IMR-90 (cell line): ENCODE measurements around the gene TIGIT. TPM values are rescaled to one million over a fixed set of nuclear protein-coding genes. Genes with fewer than 3 reads are reported as not detected.

ENCODE experiments used
- ATAC-seq: fragments of 200-7000 bp; cut with Tn5 transposase; 2 replicates; pipeline ENCODE4 v1.9.1; 2020; ENCODE audit warnings: low read depth, mild to moderate bottlenecking, moderate library complexity
- BruUV-seq: library from RNA; stranded (reverse); fragments of 400-500 nt; replicated peaks from 2 replicates; lab custom pipeline; 2021; lab: Mats Ljungman, UMichigan
- CTCF ChIA-PET: fragments of 300-600 bp; formaldehyde crosslinking; extraction: SDS; loops from one replicate; lab custom pipeline; 2021; ENCODE audit warnings: antibody characterized with exemption; lab: Yijun Ruan, JAX
- POLR2A ChIA-PET: fragments of 300-600 bp; sonication (Branson Sonifier 250); formaldehyde crosslinking; loops from one replicate; lab custom pipeline; 2022; ENCODE audit warnings: antibody characterized with exemption; ENCODE audit not compliant: unreplicated experiment; lab: Charles Lee
- DNase-seq: peaks from one replicate; pipeline ENCODE4 v3.0.0; 2013
- H2AFZ ChIP-seq: replicated peaks from 2 replicates; pipeline ENCODE3; 2013; ENCODE audit warnings: low read length, mild to moderate bottlenecking; ENCODE audit not compliant: poor library complexity
- H2AK5ac ChIP-seq: 2 replicates; pipeline ENCODE4 v1.6.1; 2013; ENCODE audit warnings: low read depth, low read length, inconsistent platforms
- H2AK9ac ChIP-seq: replicated peaks from 2 replicates; pipeline ENCODE3; 2013; ENCODE audit warnings: mild to moderate bottlenecking, low read depth, low read length, moderate library complexity; ENCODE audit not compliant: poor library complexity
- H2BK120ac ChIP-seq: 2 replicates; pipeline ENCODE4 v1.6.1; 2013; ENCODE audit warnings: low read depth, low read length, inconsistent platforms
- H2BK15ac ChIP-seq: 3 replicates; pipeline ENCODE4 v1.6.1; 2013; ENCODE audit warnings: low read depth, low read length, inconsistent platforms
- H2BK20ac ChIP-seq: 2 replicates; pipeline ENCODE4 v1.6.1; 2013; ENCODE audit warnings: low read depth, mild to moderate bottlenecking, inconsistent platforms, low read length, moderate library complexity
- H2BK5ac ChIP-seq: 2 replicates; pipeline ENCODE4 v1.6.1; 2013; ENCODE audit warnings: mild to moderate bottlenecking, low read depth, low read length, inconsistent platforms; ENCODE audit not compliant: poor library complexity, severe bottlenecking
- H3K14ac ChIP-seq: replicated peaks from 2 replicates; pipeline ENCODE4 v1.6.1; 2013; ENCODE audit warnings: low read depth, low read length, inconsistent platforms
- H3K18ac ChIP-seq: 2 replicates; pipeline ENCODE4 v1.6.1; 2013; ENCODE audit warnings: low read depth, low read length, control low read depth
- H3K23ac ChIP-seq: 2 replicates; pipeline ENCODE4 v1.6.1; 2013; ENCODE audit warnings: low read depth, low read length, inconsistent platforms
- H3K27ac ChIP-seq: 2 replicates; pipeline ENCODE4 v1.5.1; 2013; ENCODE audit warnings: mild to moderate bottlenecking, control low read depth, low read length; ENCODE audit not compliant: insufficient read depth
- H3K27me3 ChIP-seq: 2 replicates; pipeline ENCODE4 v1.6.1; 2013; ENCODE audit warnings: low read length; ENCODE audit not compliant: control insufficient read depth, insufficient read depth
- H3K36me3 ChIP-seq: 2 replicates; pipeline ENCODE4 v1.6.1; 2013; ENCODE audit warnings: low read length, mixed read lengths; ENCODE audit not compliant: control insufficient read depth, insufficient read depth
- H3K4ac ChIP-seq: 2 replicates; pipeline ENCODE4 v1.6.1; 2013; ENCODE audit warnings: low read depth, low read length, inconsistent platforms
- H3K4me1 ChIP-seq: 2 replicates; pipeline ENCODE4 v1.6.1; 2013; ENCODE audit warnings: low read length, mixed read lengths; ENCODE audit not compliant: control insufficient read depth, insufficient read depth
- H3K4me2 ChIP-seq: 2 replicates; pipeline ENCODE4 v1.6.1; 2013; ENCODE audit warnings: low read depth, mild to moderate bottlenecking, control low read depth, low read length, moderate library complexity
- H3K4me3 ChIP-seq: 2 replicates; pipeline ENCODE4 v1.5.1; 2013; ENCODE audit warnings: low read depth, mild to moderate bottlenecking, control low read depth, low read length, moderate library complexity; ENCODE audit not compliant: insufficient read depth
- H3K56ac ChIP-seq: 2 replicates; pipeline ENCODE4 v1.6.1; 2013; ENCODE audit warnings: low read length, inconsistent platforms; ENCODE audit not compliant: insufficient read depth; ENCODE audit errors: extremely low read depth
- H3K79me1 ChIP-seq, 2 experiments: 2 replicates each; pipeline ENCODE4 v1.6.1; 2013; ENCODE audit warnings: low read length in 2 of 2, inconsistent platforms in 1 of 2, low read depth in 1 of 2
- H3K9ac ChIP-seq: 2 replicates; pipeline ENCODE4 v1.6.1; 2013; ENCODE audit warnings: low read depth, low read length, control low read depth
- H3K9me1 ChIP-seq: 2 replicates; pipeline ENCODE4 v1.6.1; 2013; ENCODE audit warnings: low read length, inconsistent platforms; ENCODE audit not compliant: insufficient read depth
- H3K9me3 ChIP-seq: 2 replicates; pipeline ENCODE4 v1.6.1; 2013; ENCODE audit warnings: low read length; ENCODE audit not compliant: control insufficient read depth, insufficient read depth
- H4K20me1 ChIP-seq: 2 replicates; pipeline ENCODE4 v1.6.1; 2013; ENCODE audit warnings: low read length, inconsistent platforms; ENCODE audit not compliant: insufficient read depth
- H4K5ac ChIP-seq: 2 replicates; pipeline ENCODE4 v1.6.1; 2013; ENCODE audit warnings: mild to moderate bottlenecking, low read depth, low read length, control low read depth
- H4K8ac ChIP-seq, 2 experiments: 2 replicates each; pipeline ENCODE4 v1.6.1; 2013; ENCODE audit warnings: low read depth in 2 of 2, low read length in 2 of 2, control low read depth in 1 of 2, inconsistent platforms in 1 of 2
- H4K91ac ChIP-seq: 2 replicates; pipeline ENCODE4 v1.6.1; 2013; ENCODE audit warnings: low read depth, low read length, inconsistent platforms; ENCODE audit not compliant: insufficient read depth
- BHLHE40 ChIP-seq: fragments of 150-350 bp; IDR thresholded peaks from 2 replicates; pipeline ENCODE4 v1.6.1; 2016; ENCODE audit warnings: mild to moderate bottlenecking, low read depth, low read length
- CEBPB ChIP-seq: IDR thresholded peaks from 2 replicates; pipeline ENCODE4 v1.6.1; 2012; ENCODE audit warnings: low read depth, low read length, improper control_type of control experiment
- CHD1 ChIP-seq: IDR thresholded peaks from 2 replicates; pipeline ENCODE4 v1.6.1; 2012; ENCODE audit warnings: low read depth, low read length, improper control_type of control experiment
- CTCF ChIP-seq: conservative IDR thresholded peaks from 2 replicates; pipeline ENCODE4 v1.5.1; 2012; ENCODE audit warnings: mild to moderate bottlenecking, low read depth, low read length, improper control_type of control experiment
- ELK1 ChIP-seq: fragments of 150-350 bp; IDR thresholded peaks from 2 replicates; pipeline ENCODE4 v1.6.1; 2016; ENCODE audit warnings: low read depth, mild to moderate bottlenecking, low read length, moderate library complexity, borderline replicate concordance
- FOS ChIP-seq: fragments of 150-350 bp; IDR thresholded peaks from 2 replicates; pipeline ENCODE4 v1.6.1; 2016; ENCODE audit warnings: low read depth, low read length
- MAFK ChIP-seq: IDR thresholded peaks from 2 replicates; pipeline ENCODE4 v1.6.1; 2012; ENCODE audit warnings: low read depth, low read length, improper control_type of control experiment
- MAZ ChIP-seq: IDR thresholded peaks from 2 replicates; pipeline ENCODE4 v1.6.1; 2012; ENCODE audit warnings: low read depth, mild to moderate bottlenecking, low read length, improper control_type of control experiment, moderate library complexity, borderline replicate concordance
- MXI1 ChIP-seq: IDR thresholded peaks from 2 replicates; pipeline ENCODE4 v1.6.1; 2012; ENCODE audit warnings: low read depth, mild to moderate bottlenecking, low read length, moderate library complexity, borderline replicate concordance
- NFE2L2 ChIP-seq: fragments of 150-350 bp; IDR thresholded peaks from 2 replicates; pipeline ENCODE4 v1.6.1; 2016; ENCODE audit warnings: low read depth, mild to moderate bottlenecking, low read length
- POLR2A ChIP-seq: IDR thresholded peaks from 2 replicates; pipeline ENCODE4 v1.6.1; 2012; ENCODE audit warnings: mild to moderate bottlenecking, low read depth, low read length
- RAD21 ChIP-seq: IDR thresholded peaks from 2 replicates; pipeline ENCODE4 v1.6.1; 2012; ENCODE audit warnings: low read length, improper control_type of control experiment
- RCOR1 ChIP-seq: IDR thresholded peaks from 2 replicates; pipeline ENCODE4 v1.6.1; 2012; ENCODE audit warnings: mild to moderate bottlenecking, low read length, improper control_type of control experiment; ENCODE audit not compliant: insufficient replicate concordance
- RFX5 ChIP-seq: IDR thresholded peaks from 2 replicates; pipeline ENCODE4 v1.8.0; 2012; ENCODE audit warnings: low read depth, mild to moderate bottlenecking, low read length, moderate library complexity
- SMC3 ChIP-seq: fragments of 150-350 bp; IDR thresholded peaks from 2 replicates; pipeline ENCODE4 v1.6.1; 2016; ENCODE audit warnings: low read depth, mild to moderate bottlenecking, antibody characterized with exemption, low read length, moderate library complexity
- USF2 ChIP-seq: fragments of 150-350 bp; IDR thresholded peaks from 2 replicates; pipeline ENCODE4 v1.6.1; 2017; ENCODE audit warnings: mild to moderate bottlenecking, antibody characterized with exemption, low read length, low read depth
- WGBS, 2 experiments: methylation state at CpG; one replicate each; pipeline versions ENCODE4 v1.1.5 to v1.1.7; 2013; ENCODE audit warnings: missing lambda C conversion rate in 2 of 2; ENCODE audit not compliant: insufficient read length in 1 of 2; ENCODE audit errors: extremely low coverage in 2 of 2; 5-methylcytosine and 5-hydroxymethylcytosine counted together
- dilution Hi-C: fragments of 300-500 bp; cut with HindIII; formaldehyde crosslinking; loops from one replicate; pipeline ENCODE4 v1.14.3; 2018; ENCODE audit warnings: low sequenced_read_pairs; ENCODE audit not compliant: unreplicated experiment
- in situ Hi-C: fragments of 300-500 bp; cut with MboI; formaldehyde crosslinking; loops from 3 replicates; pipeline ENCODE4 v1.14.3; 2019; ENCODE audit warnings: low sequenced_read_pairs, inconsistent platforms, mixed read lengths
- intact Hi-C: fragments of 100-400 bp; cut with micrococcal nuclease; formaldehyde crosslinking; loops from 2 replicates; pipeline ENCODE4 v1.10.0; 2022
- polyA plus RNA-seq, 3 experiments: library from polyadenylated mRNA; depleted of rRNA; stranded (reverse); fragments of >200 nt; gene quantifications; 2 replicates each; pipeline ENCODE4 v1.2.3, GENCODE V29; 2012; ENCODE audit warnings: low replicate concordance in 1 of 3
- total RNA-seq: library from RNA; depleted of rRNA; stranded (reverse); fragments of >200 nt; gene quantifications from 2 replicates; pipeline ENCODE4 v1.2.3, GENCODE V29; 2012

The TIGIT gene
- total and polyA plus RNA-seq, 2 of the 4 experiments (the other 2 are of a cell fraction): not detected

- POLR2A ChIA-PET: no interaction called here
- peaks cover 6% of the 10 kb centered on the region for H3K36me3 ChIP-seq
- CTCF ChIA-PET: no interaction called here
Observed at GRCh38 chr3:114331007-114331406, 37.2 kb downstream of the TIGIT start.

More at GRCh38 chr3:114331007-114331406, 37.2 kb downstream of the TIGIT start:
- Histone ChIP-seq H2AK5ac (no peak overlapping the region), H3K27me3 (no peaks in the 10 kb centered on the region), H3K4ac (no peak overlapping the region), H2AFZ (no peak overlapping the region), H3K9me3 (no peaks in the 10 kb centered on the region), H3K9me1 (no peaks in the 10 kb centered on the region), H3K27ac (no peak overlapping the region), H3K4me3 (no peak overlapping the region), H2BK120ac (no peak overlapping the region), H3K56ac (no peak overlapping the region), H2AK9ac (no peak overlapping the region), H4K20me1 (no peaks in the 10 kb centered on the region), H2BK20ac (no peak overlapping the region), H3K23ac (no peak overlapping the region), H3K79me1 (no peaks in the 10 kb centered on the region), H4K5ac (no peak overlapping the region), H3K9ac (no peak overlapping the region), H3K4me2 (no peak overlapping the region), H2BK15ac (no peak overlapping the region), H3K18ac (no peak overlapping the region), H3K14ac (no peak overlapping the region), H4K91ac (no peak overlapping the region), H2BK5ac (no peak overlapping the region), H4K8ac (no peak overlapping the region), H3K4me1 (no peaks in the 10 kb centered on the region)
- intact Hi-C loops (loop anchor here (10.0 kb wide), 2 partner anchors 176 to 486 kb away; no protein-coding TSS in a partner anchor), dilution Hi-C loops (no loop called here), in situ Hi-C loops (no loop called here)
- ATAC-seq: no peak
- no peak for DNase-seq
- BruUV-seq: no TSS peak
- TF ChIP-seq USF2 (no peak), CHD1 (no peak), MAZ (no peak), RCOR1 (no peak), RFX5 (no peak), NFE2L2 (no peak), MXI1 (no peak), POLR2A (no peak), RAD21 (no peak), CTCF (no peak), ELK1 (no peak), SMC3 (no peak), BHLHE40 (no peak), MAFK (no peak), CEBPB (no peak), FOS (no peak)
- 100% methylated on average over 1 of the region's 2 CpGs; no CpG with 5 or more reads in 1 of the 2 experiments for WGBS, 2 experiments
